GM06990 (cell line): ENCODE results near the gene RNF31.

Source experiments
- DNase-seq: peaks from one replicate; pipeline ENCODE4 v3.0.0-alpha.2; 2011; ENCODE audit not compliant: insufficient read length; ENCODE audit errors: extremely low read depth
- H3K27me3 ChIP-seq: replicated peaks from 2 replicates; pipeline ENCODE4 v1.6.0; 2011; ENCODE audit warnings: low read length; ENCODE audit not compliant: control insufficient read depth, insufficient read depth
- H3K36me3 ChIP-seq: 2 replicates; pipeline ENCODE4 v1.5.1; 2011; ENCODE audit warnings: low read length; ENCODE audit not compliant: control insufficient read depth, insufficient read depth
- H3K4me3 ChIP-seq: replicated peaks from 2 replicates; pipeline ENCODE4 v1.5.1; 2011; ENCODE audit warnings: low read depth, mild to moderate bottlenecking, control low read depth, low read length
- TF ChIP-seq, protein P1 (sequence below): IDR thresholded peaks from 2 replicates; pipeline ENCODE4 v1.5.1; 2011; ENCODE audit warnings: low read length, control low read depth, mild to moderate bottlenecking, inconsistent platforms; ENCODE audit not compliant: insufficient read depth, poor library complexity, severe bottlenecking

Gene RNF31

DNA sequence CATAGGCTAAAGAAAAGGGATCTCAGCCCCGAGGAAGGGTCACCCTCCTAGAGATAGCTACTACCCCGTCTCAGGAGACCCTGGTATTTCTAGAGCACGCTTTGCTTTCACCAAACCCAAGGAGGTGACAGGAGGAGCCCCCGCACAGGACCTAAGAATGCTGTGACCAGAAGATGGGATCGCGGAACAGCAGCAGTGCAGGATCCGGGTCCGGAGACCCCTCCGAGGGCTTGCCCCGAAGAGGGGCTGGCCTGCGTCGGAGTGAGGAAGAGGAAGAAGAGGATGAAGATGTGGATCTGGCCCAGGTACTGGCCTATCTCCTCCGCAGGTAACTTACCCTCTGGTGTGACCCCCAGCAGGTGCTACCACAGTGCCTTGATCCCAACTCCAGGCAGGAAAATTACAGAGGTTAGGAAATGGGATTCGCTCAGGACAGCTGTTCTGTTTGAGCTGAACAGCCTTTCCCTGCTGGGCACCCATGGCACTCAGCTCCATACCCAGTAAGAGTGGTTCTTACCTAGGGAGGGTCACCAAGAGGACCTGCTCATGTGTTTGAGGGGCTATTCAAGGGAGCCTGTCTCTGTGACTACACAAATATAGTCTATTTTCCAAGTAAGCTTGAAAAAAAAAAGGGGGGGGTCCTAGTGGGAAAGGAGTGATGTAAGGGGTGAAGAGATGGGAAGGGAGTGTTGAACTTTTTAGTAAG lies 31.7 kb upstream of the RNF31 start:
- Histone ChIP-seq H3K4me3 (peak overlapping the region; percentile 72), H3K27me3 (no peaks in the 10 kb centered on the region), H3K36me3 (peaks cover 28% of the 10 kb centered on the region)
- no peak for DNase-seq
- TF ChIP-seq, protein P1, sequence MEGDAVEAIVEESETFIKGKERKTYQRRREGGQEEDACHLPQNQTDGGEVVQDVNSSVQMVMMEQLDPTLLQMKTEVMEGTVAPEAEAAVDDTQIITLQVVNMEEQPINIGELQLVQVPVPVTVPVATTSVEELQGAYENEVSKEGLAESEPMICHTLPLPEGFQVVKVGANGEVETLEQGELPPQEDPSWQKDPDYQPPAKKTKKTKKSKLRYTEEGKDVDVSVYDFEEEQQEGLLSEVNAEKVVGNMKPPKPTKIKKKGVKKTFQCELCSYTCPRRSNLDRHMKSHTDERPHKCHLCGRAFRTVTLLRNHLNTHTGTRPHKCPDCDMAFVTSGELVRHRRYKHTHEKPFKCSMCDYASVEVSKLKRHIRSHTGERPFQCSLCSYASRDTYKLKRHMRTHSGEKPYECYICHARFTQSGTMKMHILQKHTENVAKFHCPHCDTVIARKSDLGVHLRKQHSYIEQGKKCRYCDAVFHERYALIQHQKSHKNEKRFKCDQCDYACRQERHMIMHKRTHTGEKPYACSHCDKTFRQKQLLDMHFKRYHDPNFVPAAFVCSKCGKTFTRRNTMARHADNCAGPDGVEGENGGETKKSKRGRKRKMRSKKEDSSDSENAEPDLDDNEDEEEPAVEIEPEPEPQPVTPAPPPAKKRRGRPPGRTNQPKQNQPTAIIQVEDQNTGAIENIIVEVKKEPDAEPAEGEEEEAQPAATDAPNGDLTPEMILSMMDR = no peak

DNA sequence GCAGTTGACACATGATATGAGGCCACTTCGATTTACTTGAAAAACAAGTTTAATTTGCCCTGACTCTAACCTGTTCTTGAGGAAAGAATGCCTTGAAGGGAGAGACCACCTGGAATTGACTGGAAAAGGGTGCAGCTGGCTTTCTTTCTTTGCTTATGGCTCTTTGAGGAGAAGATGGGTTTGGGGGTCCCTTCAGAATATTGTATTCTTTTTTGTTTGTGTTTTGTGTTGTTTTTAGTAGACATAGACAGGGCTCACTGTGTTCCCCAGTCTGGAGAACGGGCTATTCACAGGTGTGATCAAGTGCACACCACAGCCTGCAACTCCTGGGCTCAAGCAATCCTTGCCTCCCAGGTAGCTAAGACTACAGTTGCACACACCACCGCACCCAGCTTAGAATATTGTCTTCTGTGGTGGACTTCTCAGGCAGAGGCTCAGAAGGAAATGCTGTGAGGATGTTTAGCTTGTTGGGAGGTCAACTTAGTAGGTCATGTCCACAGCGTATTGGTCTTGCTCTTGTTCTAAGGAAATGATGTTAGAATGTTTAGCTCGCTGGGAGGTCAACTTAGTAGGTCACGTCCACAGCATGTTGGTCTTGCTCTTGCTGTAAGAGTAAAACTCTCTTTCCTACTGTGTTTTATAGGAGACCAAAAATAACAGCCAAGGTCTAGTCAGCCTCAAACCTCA lies 31.0 kb upstream of the RNF31 start:
- Histone ChIP-seq H3K4me3 (peak overlapping the region; percentile 72), H3K27me3 (no peaks in the 10 kb centered on the region), H3K36me3 (peaks cover 34% of the 10 kb centered on the region)
- TF ChIP-seq, protein P1 = no peak
- no peak for DNase-seq

DNA sequence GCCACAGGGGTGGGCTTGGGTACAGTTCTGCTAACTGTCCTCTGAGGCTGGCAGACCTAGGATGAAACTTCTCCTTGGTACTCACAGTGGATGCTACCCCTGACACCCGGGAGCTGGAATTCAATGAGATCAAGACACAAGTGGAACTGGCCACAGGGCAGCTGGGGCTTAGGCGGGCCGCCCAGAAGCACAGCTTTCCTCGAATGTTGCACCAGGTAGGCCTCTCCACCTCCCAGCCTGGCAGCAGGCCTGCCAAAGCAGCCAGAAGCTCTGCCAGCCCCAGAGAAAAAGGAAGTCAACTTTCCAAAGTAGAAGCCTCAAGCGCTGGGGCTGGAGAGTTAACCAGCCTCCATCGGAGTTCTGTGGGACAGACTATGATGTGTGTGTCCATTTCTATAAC lies 30.1 kb upstream of the RNF31 start:
- no peaks in the 10 kb centered on the region for H3K27me3 ChIP-seq
- peaks cover 34% of the 10 kb centered on the region for H3K36me3 ChIP-seq
- TF ChIP-seq, protein P1 = no peak
- no peak overlapping the region for H3K4me3 ChIP-seq
- no peak for DNase-seq

DNA sequence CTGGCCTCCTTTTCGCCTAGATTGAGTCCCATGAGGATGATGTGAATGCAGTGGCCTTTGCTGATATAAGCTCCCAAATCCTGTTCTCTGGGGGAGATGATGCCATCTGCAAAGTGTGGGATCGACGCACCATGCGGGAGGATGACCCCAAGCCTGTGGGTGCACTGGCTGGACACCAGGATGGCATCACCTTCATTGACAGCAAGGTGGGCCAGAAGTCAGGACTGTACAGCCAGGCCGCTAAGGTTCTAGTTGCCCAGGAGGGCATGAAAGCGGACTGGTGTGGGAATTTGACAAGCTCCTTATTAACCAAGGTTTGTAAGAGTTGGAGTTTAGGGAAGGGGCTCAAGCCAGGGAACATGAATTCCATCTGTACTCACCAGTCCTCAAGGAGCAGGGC lies 27.6 kb upstream of the RNF31 start:
- peaks cover 41% of the 10 kb centered on the region for H3K36me3 ChIP-seq
- TF ChIP-seq, protein P1 = no peak

DNA sequence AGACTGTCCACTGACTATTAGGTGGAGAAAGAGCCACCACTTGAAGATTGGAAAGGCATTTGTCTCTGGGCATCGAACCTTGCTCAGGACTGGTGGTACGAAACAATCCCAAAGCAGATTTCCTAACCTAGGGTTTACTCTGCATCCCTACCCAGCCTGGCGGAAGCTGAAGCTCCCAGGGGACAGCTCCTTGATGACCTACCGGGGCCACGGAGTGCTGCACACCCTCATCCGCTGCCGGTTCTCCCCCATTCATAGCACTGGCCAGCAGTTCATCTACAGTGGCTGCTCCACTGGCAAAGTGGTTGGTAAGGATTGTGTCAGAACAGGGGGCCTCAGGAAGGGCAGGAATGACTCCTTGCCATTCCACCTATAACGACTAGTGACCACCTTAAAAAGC lies 26.1 kb upstream of the RNF31 start:
- DNase-seq = no peak
- Histone ChIP-seq H3K4me3 (no peak overlapping the region), H3K27me3 (no peaks in the 10 kb centered on the region), H3K36me3 (peaks cover 43% of the 10 kb centered on the region)
- TF ChIP-seq, protein P1 = no peak

More for the DNA sequence above, 27.6 kb upstream of the RNF31 start:
- Histone ChIP-seq H3K4me3 (no peak overlapping the region), H3K27me3 (no peaks in the 10 kb centered on the region)
- DNase-seq = no peak

DNA sequence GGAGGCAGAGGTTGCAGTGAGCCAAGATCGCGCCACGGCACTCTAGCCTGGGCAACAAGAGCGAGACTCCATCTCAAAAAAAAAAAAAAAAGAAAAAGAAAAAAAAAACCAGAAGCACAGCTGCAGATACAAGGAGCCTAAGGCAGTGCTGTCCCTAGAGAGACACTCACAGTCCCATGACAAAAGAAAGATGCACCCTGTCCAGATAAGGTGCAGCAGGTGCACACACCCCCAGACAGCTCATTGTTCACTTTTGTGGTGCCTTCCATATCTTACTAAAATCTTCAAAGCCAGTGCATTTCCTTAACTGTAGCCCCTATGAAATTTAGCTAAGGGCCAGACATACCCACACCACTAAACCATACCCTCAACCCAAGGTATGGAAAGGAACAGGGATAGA lies 24.9 kb upstream of the RNF31 start:
- TF ChIP-seq, protein P1 = no peak
- Histone ChIP-seq H3K27me3 (no peaks in the 10 kb centered on the region), H3K36me3 (peaks cover 36% of the 10 kb centered on the region), H3K4me3 (no peak overlapping the region)
- no peak for DNase-seq
